Neural cell (in vitro differentiated cells): ENCODE data around the gene PANK2.

Experiments used
- CTCF ChIP-seq: fragments of 450-650 bp; IDR thresholded peaks from 2 replicates; pipeline ENCODE4 v1.5.1; 2014; ENCODE audit warnings: antibody characterized with exemption, mild to moderate bottlenecking, moderate library complexity; ENCODE audit not compliant: poor library complexity, severe bottlenecking
- EP300 ChIP-seq: fragments of 450-650 bp; conservative IDR thresholded peaks from 2 replicates; pipeline ENCODE4 v1.6.1; 2014; ENCODE audit warnings: antibody characterized with exemption, mild to moderate bottlenecking, moderate library complexity; ENCODE audit not compliant: poor library complexity, severe bottlenecking
- EZH2 ChIP-seq: fragments of 200-600, 300-800 bp; shearing (Covaris generic), sonication (generic); IDR thresholded peaks from 2 replicates; pipeline ENCODE4 v1.6.1; 2014; ENCODE audit warnings: antibody characterized with exemption, low read length, borderline replicate concordance, mild to moderate bottlenecking; ENCODE audit not compliant: insufficient read depth, poor library complexity, severe bottlenecking
- MXI1 ChIP-seq: fragments of 450-650 bp; conservative IDR thresholded peaks from 2 replicates; pipeline ENCODE4 v1.6.1; 2014; ENCODE audit warnings: antibody characterized with exemption, mild to moderate bottlenecking; ENCODE audit not compliant: poor library complexity, severe bottlenecking
- POLR2AphosphoS5 ChIP-seq: IDR thresholded peaks from 2 replicates; pipeline ENCODE4 v1.6.1; 2012
- RAD21 ChIP-seq: fragments of 450-650 bp; conservative IDR thresholded peaks from 2 replicates; pipeline ENCODE4 v1.6.1; 2014; ENCODE audit warnings: antibody characterized with exemption, mild to moderate bottlenecking, moderate library complexity
- TAF1 ChIP-seq: IDR thresholded peaks from 2 replicates; pipeline ENCODE4 v1.6.1; 2012; ENCODE audit warnings: low read depth

- TF ChIP-seq CTCF = no peak
- TF ChIP-seq TAF1 = no peak
- TF ChIP-seq EZH2 = no peak
- TF ChIP-seq POLR2AphosphoS5 = no peak
- TF ChIP-seq EP300 = no peak
- TF ChIP-seq RAD21 = no peak
- no peak for TF ChIP-seq MXI1
These were observed 43.5 kb downstream of the PANK2 start for GRCh38 chr20:3932681-3933080.
